ENCODE results near the gene GPC6. TPM values are rescaled to one million over a fixed set of nuclear protein-coding genes. Genes with fewer than 3 reads are reported as not detected.

The GPC6 gene
- total and polyA plus RNA-seq, 2 donors (not counting 3 experiments of a cell fraction or from before 2014, with no cell fraction given): 0.01 TPM; not detected in 1

- no peak overlapping the region for H3K9ac ChIP-seq (replicated peaks; ENCODE audit: extremely low read depth, insufficient read depth, low read length)
- TF ChIP-seq EZH2 (IDR thresholded peaks at IDR 0.05; ENCODE audit: borderline replicate concordance, low read depth, low read length, severe bottlenecking) (no peak), GATA2 (IDR thresholded peaks at IDR 0.05; ENCODE audit: insufficient read depth, insufficient read length, low read depth, low read length) (no peak), MAX (IDR thresholded peaks at IDR 0.05; ENCODE audit: insufficient read depth, insufficient read length) (no peak), POLR2AphosphoS5 (IDR thresholded peaks at IDR 0.05; ENCODE audit: insufficient read depth, low read depth, low read length) (no peak), CTCF (IDR thresholded peaks at IDR 0.05; ENCODE audit: extremely low read depth in 1 of 2, insufficient read depth in 1 of 2, low read depth in 1 of 2, low read length in 2 of 2) (no peak), JUN (IDR thresholded peaks at IDR 0.05; ENCODE audit: borderline replicate concordance, insufficient read depth, insufficient read length, low read depth) (no peak), FOS (IDR thresholded peaks at IDR 0.05; ENCODE audit: borderline replicate concordance, insufficient read depth, low read length) (no peak), POLR2A (IDR thresholded peaks at IDR 0.05; ENCODE audit: low read depth, low read length) (no peak), MYC (IDR thresholded peaks at IDR 0.05; ENCODE audit: low read depth, low read length) (no peak)
- H3K27me3 ChIP-seq (ENCODE audit: control insufficient read depth in 2 of 2, insufficient read depth in 2 of 2, low read length in 2 of 2): no peaks in the 10 kb centered on the region
- ChIA-PET CTCF (no interaction called here), POLR2A (no interaction called here)
- no peak overlapping the region for H3K4me2 ChIP-seq (ENCODE audit: insufficient read depth, low read length)
- intact Hi-C loops (cut with micrococcal nuclease): no loop called here
- FAIRE-seq: no peak
- no peaks in the 10 kb centered on the region for H3K79me2 ChIP-seq (ENCODE audit: control insufficient read depth, insufficient read depth, low read length)
- H3K27ac ChIP-seq (ENCODE audit: insufficient read depth, low read depth, low read length): no peak overlapping the region
- no peak overlapping the region for H2AFZ ChIP-seq (ENCODE audit: low read depth, low read length)
- H3K9me3 ChIP-seq (replicated peaks; ENCODE audit: control insufficient read depth, insufficient read depth, low read length): no peaks in the 10 kb centered on the region
- H3K36me3 ChIP-seq (ENCODE audit: control insufficient read depth in 2 of 2, extremely low read depth in 1 of 2, insufficient read depth in 2 of 2, low read length in 2 of 2): no peaks in the 10 kb centered on the region
- no peaks in the 10 kb centered on the region for H3K4me1 ChIP-seq (ENCODE audit: control insufficient read depth, extremely low read depth, insufficient read depth, low read length)
- H3K9me1 ChIP-seq (replicated peaks; ENCODE audit: control insufficient read depth, extremely low read depth, insufficient read depth, low read length): no peaks in the 10 kb centered on the region
- no TSS peak for BruUV-seq (replicated peaks)
- H3K4me3 ChIP-seq (replicated peaks in 1 of 3; ENCODE audit: insufficient read depth in 1 of 3, low read depth in 1 of 3, low read length in 3 of 3): no peak overlapping the region
- H4K20me1 ChIP-seq (replicated peaks; ENCODE audit: control insufficient read depth, extremely low read depth, insufficient read depth, low read length): no peaks in the 10 kb centered on the region
- DNase-seq (ENCODE audit: low read depth, low spot score): no peak
- dilution Hi-C loops (cut with MboI; ENCODE audit: extremely low pct_ligation_motif_present, low sequenced_read_pairs): no loop called here
Observed at GRCh38 chr13:93861818-93862217, 635.2 kb downstream of the GPC6 start.

All from endothelial cell of umbilical vein (primary cell).